DND-41 (cell line): ENCODE results near the gene RALGAPA2.

Source experiments
- CTCF ChIP-seq: IDR thresholded peaks from 2 replicates; pipeline ENCODE4 v1.5.1; 2012; ENCODE audit warnings: borderline replicate concordance, low read length, moderate library complexity, mild to moderate bottlenecking; ENCODE audit not compliant: poor library complexity, severe bottlenecking; ENCODE audit errors: extremely low read depth
- EZH2 ChIP-seq: IDR thresholded peaks from 3 replicates; pipeline ENCODE4 v1.6.1; 2012; ENCODE audit warnings: borderline replicate concordance, low read depth, mild to moderate bottlenecking, moderate library complexity, low read length, inconsistent platforms; ENCODE audit not compliant: severe bottlenecking

DNA sequence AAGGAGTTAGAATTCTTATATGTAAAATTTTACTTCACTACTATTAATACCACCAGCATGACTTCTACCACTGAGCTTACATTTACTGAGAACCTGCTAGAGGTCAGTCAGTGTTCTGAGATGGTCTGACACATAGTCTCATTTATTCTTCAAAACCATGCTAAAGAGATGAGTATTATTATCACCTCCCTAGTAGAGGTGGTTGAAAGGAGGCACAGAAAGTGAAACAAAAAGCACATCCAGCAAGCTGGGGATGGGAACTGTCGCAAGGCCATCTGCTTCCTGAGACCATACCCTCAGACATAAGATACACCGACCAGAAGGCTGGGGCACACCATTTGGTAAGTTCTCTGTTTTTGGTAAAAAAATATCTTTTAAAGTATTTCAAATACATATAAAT is 206.9 kb downstream of the RALGAPA2 start:
- TF ChIP-seq CTCF (no peak), EZH2 (no peak)
